HG03108 (cell line): ENCODE results near the gene PTPA.
"Not testable (repeated sequence)": the region's sequence is repeated elsewhere in the genome, so short reads cannot be mapped to it uniquely, and the experiment has no call there.

Source experiments
- ATAC-seq: cut with Tn5 transposase; IDR thresholded peaks from one replicate; pipeline ENCODE4 v1.9.1; 2021; ENCODE audit warnings: moderate library complexity; ENCODE audit not compliant: unreplicated experiment

PTPA gene

GRCh38 chr9:129174724-129175514 is 63.7 kb downstream of the PTPA start:
- ATAC-seq, result no peak

DNA sequence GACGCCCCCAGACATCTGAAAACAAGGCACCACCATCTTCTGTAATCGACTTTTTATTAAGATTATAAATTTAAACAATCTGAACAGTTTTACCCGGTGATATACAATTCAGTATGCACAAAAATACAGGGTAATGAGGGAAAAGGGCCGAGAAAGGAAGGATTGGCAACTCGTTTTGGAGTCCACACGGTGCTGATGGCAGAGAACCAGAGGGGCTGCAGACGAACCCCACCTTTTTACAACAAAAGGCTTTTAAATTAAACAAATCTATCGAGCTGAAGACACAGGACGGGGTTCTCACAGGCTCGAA is 64.3 kb downstream of the PTPA start:
- ATAC-seq, result no peak

GRCh38 chr9:129175825-129176633 is 64.8 kb downstream of the PTPA start:
- ATAC-seq, result no peak

DNA sequence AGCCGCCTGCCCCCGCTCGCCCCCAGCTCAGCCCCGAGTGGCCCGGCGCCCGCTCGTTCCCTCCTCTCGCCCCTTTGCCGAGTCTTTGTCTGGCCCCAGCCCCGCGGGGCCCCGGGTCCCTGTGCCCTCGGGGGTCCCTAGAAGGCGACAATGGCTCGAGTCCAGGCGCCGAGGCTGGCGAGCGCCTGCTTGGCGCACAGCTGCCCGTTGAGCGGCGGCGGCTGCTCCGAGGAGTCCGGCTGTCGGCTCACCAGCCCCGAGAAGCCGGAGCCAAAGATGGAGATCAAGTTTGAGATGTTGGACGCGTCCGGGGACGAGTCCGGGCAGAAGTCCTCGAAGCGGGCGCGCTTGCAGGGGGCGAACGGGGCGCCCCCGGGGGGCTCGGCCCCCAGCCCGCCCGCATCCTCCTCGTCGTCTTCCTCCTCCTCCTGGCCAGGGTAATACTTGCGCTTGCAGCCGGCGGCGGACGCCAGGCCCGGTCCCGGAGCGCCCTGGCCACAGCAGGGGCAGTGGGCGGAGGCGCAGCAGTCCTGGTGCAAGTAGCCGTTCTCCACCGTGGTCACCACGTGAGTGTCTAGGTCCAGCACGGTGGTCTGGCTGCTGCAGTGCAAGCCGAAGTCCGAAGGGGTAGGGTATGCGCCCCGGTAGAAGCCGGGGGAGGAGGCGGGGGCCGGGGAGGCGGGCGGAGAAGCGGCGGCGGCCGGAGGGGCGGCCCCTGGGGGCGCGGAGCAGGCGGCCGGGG is 65.7 kb downstream of the PTPA start:
- no peak for ATAC-seq

DNA sequence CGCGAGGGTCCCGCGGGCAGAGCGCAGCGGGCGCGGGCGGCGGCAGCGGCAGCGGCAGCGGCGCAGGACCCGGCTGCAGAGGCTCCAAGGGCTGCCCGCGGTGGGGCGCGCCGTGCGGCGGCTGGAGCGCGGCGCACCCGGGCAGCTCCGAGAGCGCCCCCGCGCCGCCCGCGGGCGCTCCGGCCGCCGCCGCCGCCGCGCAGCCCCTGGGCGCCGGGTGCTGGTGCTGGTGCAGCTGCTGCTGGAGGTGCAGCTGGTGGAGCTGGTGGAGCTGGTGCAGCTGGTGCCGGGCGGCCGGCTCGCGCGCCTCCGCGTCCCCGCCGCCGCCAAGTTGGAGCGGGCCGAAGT is 66.2 kb downstream of the PTPA start:
- peak; percentile 14 for ATAC-seq

GRCh38 chr9:129177791-129178567 is 66.8 kb downstream of the PTPA start, which contains the start of gene IER5L:
TSS of gene IER5L (minus strand) at chr9:129178261. CDS start at chr9:129178052, 209 bp downstream.
- peak; percentile 69 for ATAC-seq

DNA sequence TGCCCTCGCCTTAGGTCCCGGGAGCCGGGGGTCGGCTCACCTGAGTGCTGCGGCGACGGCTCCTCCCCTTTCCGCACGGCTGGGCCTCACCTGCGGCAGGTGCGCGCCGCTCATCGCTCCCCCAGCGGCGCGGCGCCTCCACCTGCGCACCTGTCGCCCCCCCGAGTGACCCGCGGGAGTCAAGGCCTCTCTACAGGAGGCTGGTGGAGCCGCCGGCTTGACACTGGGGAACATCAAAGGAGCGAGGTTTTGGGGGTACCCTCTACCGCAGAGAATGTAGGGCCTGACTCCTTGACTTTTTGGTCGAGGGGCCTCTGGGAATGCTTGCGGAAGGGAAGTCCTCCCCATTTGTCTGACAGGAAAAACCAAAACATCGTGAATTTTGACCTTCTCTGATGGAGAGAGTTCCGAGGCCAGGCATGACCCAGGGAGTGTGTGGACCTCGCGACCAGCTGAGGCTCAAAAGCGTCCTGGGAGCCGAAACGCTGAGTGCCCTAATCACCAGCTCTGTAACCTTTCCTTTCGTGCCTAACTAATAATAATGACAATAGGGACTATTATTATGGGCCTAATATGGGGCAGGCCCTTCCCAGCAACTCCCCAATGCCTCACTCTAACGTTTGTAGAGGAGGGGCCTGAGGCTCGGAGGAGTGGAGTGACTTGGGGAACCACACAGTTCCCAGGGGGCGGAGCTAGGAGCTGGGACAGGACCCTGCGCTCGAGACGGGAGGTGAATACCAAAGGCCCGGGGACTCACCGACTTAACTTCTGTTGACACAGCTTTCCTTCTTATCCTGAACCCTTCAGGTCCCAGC is 67.6 kb downstream of the PTPA start:
- no peak for ATAC-seq

DNA sequence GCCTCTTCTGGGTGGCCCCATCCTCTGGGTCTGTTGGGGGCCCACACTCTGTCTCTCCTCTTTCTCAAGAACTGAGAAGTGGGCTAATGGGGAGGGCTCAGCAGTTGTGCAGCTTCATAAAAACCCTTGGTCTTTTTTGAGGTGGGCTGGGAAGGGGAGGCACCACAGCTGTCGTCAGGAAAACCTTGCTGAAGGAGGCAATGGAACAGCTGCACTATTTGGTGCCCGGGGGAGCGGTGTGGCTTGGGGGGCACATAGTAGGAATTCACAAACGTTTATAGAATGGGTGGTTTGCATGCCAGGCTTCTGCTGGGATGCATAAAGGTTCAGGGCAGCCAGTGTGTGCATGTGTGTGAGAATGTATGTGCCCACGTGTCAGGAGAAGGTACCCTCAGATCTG is 70.0 kb downstream of the PTPA start:
- no peak for ATAC-seq

- ATAC-seq, result no peak
Observed at GRCh38 chr9:129182122-129182521, 70.9 kb downstream of the PTPA start.

DNA sequence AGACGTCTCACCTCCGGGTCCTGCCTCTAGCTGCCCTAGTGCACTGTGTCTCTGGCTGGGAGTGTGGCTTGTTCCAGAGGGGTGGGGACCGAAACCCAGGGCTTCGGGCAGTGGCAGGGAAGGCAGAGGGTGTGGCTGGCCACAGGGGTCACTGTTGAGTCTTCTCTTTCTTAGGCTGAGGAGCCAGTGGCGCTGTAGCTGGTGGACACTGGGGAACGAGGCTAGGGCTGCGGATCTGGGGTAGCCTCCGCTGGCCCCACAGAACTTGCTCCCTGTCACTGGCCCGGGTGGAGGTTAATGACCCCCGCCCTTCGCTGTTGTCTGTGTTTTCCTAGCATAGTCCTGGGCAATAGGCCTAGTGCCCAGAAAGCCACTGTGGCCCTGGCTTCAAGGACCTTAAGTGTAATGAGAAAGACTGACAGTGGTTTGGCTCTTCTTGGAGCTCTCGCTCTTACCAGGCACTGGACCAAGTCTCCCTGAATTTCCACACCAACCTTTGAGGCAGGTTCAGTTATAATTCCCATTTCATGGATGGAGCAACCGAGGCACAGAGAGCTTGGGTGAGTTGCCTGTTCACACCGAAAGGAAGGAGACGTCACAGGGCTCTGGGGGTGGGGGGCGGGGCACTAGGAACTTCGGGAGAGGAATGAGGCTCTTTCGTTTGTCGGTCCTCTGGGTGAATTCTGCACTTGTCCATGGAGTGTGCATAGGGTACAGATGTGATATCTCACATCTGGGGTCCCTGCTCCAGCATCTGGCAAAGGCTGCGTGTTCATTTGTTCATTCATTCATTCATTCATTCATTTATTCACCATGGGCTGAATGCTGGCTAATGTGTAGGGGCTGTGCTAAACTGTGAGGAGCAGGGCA is 71.6 kb downstream of the PTPA start:
- no peak for ATAC-seq

DNA sequence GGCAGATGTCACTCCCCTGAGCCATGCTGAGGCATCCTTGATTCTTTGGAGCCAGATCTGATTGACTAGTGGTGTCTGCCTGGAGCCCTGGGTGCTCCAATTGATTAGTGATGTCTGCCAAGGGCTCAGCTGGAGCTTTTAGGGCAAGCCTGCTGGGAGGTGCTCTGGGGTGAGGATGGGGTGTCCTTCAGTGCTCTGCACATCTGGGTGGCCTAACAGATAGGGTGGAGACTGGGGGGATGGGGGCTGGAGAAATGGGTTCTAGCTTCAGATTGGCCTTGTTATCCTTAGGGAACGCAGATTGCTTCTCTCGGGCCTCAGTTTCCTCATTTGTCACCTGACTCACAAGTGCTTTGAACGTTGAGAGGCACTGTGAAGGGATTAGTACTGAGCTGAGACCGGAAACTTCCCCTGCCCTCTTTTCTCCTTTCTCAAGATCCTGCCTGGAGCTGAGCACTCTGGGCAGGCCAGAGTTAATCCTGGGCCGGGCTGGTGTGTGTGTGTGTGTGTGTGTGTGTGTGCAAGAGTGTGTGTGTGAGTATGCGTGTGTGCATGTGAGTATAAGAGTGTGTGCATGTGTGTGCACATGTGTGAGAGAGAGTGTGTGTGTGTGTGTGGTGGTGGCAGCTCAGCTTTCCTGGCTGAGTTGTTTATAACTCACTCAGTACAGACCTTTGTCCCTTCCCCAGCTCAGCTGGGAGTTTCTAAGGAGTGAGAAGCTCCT is 72.4 kb downstream of the PTPA start:
- no peak for ATAC-seq

- ATAC-seq, result no peak
Observed at GRCh38 chr9:129184219-129184524, 73.0 kb downstream of the PTPA start.

GRCh38 chr9:129184596-129185122 is 73.4 kb downstream of the PTPA start:
- ATAC-seq, result no peak

DNA sequence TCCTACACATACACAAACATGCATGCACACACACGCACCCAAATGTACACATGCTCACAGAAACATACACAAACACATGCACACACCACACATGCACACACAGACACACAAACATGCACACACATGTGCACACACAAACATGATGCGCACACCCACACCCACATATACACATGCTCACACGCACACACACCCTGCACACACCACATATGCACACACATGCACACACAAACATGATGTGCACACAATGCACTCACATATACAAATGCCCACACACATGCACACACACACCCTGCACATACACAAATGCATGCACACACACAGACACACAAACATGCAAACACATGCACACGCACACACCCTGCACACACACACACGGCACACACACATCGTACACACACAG is 74.2 kb downstream of the PTPA start:
- ATAC-seq, result no peak

DNA sequence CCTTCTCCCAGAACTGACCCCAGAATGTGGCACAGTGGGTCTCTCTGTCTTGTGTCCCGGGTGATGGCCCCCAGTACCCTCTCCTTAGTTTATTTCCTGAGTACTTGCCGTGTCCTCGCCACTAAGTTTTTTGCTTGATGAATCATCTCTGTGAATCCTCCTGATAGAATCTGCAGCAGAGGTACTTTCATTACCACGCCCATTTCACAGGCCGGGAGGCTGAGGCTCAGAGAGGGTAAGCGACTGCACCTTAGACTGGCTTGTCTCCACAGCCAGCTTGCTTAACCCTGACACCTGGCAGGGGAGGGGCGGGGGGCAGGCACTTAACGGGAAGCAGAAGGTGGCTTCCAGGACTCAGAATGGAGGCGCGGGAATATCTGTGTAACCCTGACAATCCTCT is 74.8 kb downstream of the PTPA start:
- no peak for ATAC-seq

- no peak for ATAC-seq
Observed at GRCh38 chr9:129187042-129187441, 75.8 kb downstream of the PTPA start.

DNA sequence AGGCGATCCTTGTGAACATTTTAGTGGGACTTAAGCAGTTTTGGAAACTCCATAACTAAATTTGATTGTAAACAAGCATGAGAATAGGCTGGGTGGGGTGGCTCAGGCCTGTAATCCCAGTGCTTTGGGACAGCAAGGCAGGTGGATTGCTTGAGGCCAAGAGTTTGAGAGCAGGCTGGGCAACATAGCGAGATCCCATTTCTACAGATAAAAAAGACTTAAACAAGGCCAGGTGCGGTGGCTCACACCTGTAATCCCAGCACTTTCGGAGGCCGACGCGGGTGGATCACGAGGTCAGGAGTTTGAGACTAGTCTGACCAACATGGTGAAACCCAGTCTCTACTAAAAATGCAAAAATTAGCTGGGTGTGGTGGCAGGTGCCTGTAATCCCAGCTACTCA is 78.8 kb downstream of the PTPA start:
- ATAC-seq, result not testable (repeated sequence)

DNA sequence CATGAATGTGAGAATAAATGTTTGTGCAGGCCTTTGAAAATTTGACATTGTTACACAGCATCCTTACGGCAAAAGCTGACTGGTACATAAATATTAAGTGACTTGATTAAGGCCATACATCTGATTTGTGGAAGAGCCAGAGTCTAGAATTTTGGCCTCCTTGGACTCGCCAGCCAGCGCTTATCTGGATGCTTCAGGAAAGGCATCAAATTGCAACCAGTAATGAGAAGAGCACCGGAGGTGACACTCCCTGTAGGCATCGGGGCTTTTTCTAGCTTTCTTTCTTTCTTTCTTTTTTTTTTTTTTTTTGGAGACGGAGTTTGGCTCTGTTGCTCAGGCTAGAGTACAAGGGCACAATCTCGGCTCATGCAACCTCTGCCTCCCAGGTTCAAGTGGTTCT is 80.0 kb downstream of the PTPA start:
- no peak for ATAC-seq
